ENCODE results near the gene MCF2L2.
A peak's percentile ranks its signal among the peaks of the same experiment; 100 is the strongest.
"Not testable (repeated sequence)": the region's sequence is repeated elsewhere in the genome, so short reads cannot be mapped to it uniquely, and the experiment has no call there.

Gene MCF2L2, protein sequence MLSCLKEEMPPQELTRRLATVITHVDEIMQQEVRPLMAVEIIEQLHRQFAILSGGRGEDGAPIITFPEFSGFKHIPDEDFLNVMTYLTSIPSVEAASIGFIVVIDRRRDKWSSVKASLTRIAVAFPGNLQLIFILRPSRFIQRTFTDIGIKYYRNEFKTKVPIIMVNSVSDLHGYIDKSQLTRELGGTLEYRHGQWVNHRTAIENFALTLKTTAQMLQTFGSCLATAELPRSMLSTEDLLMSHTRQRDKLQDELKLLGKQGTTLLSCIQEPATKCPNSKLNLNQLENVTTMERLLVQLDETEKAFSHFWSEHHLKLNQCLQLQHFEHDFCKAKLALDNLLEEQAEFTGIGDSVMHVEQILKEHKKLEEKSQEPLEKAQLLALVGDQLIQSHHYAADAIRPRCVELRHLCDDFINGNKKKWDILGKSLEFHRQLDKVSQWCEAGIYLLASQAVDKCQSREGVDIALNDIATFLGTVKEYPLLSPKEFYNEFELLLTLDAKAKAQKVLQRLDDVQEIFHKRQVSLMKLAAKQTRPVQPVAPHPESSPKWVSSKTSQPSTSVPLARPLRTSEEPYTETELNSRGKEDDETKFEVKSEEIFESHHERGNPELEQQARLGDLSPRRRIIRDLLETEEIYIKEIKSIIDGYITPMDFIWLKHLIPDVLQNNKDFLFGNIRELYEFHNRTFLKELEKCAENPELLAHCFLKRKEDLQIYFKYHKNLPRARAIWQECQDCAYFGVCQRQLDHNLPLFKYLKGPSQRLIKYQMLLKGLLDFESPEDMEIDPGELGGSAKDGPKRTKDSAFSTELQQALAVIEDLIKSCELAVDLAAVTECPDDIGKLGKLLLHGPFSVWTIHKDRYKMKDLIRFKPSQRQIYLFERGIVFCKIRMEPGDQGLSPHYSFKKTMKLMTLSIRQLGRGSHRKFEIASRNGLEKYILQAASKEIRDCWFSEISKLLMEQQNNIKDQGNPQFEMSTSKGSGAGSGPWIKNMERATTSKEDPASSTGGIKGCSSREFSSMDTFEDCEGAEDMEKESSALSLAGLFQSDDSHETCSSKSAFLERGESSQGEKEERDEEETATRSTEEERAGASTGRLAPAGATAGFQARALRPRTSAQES

DNA sequence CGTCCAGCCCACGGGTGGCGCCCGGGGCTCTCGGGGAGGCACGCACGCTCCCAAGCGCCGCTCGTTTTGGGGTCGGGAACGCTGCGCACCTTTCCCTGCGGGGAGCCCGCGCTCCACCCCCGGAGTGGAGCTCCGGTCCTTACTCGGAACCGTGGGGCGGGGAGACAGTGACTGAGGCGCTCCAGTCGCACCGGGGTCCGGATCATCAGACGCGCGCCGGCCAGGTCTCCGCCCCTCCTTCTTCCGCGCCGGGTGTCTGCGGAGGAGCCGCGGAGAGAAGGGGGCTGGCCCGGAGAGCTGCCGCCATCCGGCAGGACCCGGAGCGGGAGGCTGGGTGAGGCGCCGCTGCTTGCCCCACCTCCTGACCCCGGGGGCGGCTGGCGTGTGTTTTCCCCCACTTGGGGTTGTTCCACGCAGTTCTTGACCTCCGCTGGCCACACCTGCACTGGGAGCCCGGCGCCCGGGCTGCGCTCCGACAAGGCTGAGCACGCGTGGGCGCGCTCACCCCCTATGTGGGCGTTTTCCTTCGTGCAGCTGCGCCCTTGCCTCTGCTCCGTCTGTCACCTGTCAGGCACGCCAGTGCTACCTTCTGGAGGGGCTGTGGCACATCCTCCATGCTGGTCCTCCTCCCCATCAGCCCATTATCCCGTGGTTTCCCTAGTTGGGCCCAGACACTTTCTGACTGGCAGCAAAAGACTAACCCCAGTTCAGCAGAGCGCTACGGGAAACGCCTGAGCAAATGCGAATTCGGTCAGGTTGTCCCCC lies at the start of gene MCF2L2:
TSS of gene MCF2L2 (minus strand) at position 173 of the 765 bp plus-strand sequence. CDS start 642 bp downstream, outside the sequence.
- DNase-seq (ENCODE audit: low read depth in 3 of 3, low spot score in 1 of 3): peak in 2 of 3 donors; percentile 47 to 57

DNA sequence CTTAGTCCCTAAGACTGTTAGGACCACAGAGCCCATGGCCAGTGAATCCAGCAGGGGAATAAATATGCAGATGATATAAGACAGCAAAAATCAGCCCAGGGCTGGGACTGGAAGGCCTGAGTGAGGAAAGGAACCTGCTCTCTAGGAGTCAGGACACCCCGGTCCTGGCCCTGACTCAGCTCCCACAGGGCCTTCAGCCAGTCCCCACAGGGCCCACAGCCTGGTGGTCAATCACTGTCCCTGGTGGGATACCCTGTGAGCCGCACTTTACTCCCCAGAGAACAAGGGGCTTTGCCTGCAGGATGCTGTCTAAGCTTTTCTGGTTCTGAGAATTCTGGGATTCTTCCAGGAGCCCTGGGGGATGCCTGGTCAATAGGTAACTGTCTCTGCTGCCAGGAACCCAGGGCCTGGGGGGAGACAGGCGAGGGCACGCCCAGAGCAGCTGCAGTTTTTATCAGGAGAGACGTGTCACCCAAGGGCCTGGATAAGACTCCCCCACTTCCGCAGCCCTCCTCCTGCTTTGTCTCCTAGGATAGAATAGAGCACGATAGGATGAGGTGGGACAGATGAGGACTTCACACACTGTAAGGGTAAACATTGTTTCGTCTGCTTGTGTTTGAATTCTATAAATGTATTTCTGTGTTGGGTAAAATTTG lies 49.5 kb upstream of the MCF2L2 start:
- DNase-seq (ENCODE audit: low read depth in 3 of 3, low spot score in 1 of 3): no peak

- not testable (repeated sequence) for DNase-seq (ENCODE audit: low read depth in 3 of 3, low spot score in 1 of 3)
These were observed 47.3 kb upstream of the MCF2L2 start for GRCh38 chr3:183475764-183476162.

DNA sequence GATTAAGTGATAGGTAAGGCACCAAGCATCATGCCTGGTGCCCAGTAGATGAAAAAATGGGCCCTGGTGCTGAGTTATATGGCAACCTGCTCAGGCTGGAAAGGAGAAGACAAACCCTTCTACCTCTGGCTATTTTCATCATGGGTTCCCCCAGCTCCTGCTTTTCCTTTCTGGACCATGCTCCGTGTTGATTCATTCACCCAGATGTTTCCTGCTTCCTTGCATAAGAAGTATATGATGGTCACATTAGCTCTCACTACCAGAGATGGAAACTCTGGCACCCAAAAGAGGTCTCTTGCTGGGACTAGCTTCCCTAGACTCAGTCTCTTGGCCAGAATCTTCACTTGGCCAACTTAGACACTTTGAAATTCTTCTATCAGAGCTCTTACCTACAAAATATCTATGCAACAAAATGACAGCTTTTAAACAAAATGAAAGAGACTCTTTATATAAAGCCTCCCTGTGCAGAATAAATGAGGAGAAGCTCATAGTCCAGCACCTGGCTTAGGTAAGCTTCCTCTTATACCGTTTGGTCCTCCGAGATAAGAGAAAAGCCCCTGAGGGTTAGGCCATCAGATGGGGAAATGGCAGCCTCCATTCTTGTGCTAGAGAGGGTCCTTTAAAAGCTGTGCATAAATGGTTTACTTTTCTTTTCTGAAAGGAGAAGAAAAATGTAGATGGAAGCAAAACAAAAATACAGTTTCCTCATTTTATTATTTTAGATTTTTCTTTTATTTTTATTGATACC lies 46.8 kb upstream of the MCF2L2 start:
- no peak for DNase-seq (ENCODE audit: low read depth in 3 of 3, low spot score in 1 of 3)

DNA sequence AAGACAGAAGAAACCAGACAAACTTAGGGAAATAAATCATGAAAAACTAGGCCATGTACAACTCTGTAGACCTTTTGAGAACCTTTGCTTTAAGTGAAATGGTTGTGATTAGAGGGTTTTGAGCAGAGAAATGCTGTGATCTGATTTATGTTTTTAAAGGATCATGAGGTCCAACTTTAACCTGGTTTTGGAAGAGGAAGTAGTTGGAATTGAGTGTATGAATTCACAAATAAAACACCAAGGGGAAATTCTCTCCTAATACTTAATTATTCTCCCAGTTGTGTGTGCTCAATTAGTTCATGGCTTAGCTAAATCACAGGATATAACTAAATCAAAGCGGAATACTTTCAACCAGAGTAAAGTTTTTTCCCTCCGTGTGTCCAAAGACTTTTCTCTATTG lies 45.5 kb upstream of the MCF2L2 start:
- DNase-seq (ENCODE audit: low read depth in 3 of 3, low spot score in 1 of 3): no peak

DNA sequence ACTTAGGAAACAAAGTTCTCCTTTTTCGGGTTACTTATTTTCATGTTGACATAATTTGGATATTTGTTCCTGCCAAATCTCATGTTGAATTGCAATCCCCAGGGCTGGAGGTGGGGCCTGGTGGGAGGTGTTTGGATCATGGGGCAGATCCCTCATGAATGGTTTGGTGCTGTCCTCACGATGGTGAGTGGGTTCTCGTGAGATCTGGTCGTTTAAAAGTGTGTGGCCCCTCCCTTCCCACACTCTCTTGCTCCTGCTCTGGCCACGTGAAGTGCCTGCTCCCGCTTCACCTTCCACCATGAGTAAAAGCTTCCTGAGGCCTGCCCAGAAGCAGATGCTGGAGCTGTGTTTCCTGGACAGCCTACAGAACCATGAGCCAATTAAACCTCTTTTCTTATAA lies 43.7 kb upstream of the MCF2L2 start:
- DNase-seq (ENCODE audit: low read depth in 3 of 3, low spot score in 1 of 3): no peak

GRCh38 chr3:183468424-183468823 lies 40.0 kb upstream of the MCF2L2 start:
- no peak for DNase-seq (ENCODE audit: low read depth in 3 of 3, low spot score in 1 of 3)

GRCh38 chr3:183466575-183466974 lies 38.2 kb upstream of the MCF2L2 start:
- DNase-seq (ENCODE audit: low read depth in 3 of 3, low spot score in 1 of 3): no peak

DNA sequence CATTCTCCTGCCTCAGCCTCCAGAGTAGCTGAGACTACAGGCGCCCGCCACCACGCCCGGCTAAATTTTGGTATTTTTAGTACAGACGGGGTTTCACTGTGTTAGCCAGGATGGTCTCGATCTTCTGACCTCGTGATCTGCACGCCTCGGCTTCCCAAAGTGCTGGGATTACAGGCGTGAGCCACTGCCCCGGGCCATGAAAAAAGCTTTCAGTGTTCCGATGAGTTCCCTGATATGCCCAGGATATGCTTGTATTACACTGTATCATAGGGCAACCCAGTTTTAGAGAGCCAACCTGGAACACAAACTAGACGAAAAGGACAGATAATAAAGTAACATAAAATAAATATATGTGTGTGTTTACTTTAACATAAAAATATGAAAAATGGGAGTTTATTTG lies 37.3 kb upstream of the MCF2L2 start:
- DNase-seq (ENCODE audit: low read depth in 3 of 3, low spot score in 1 of 3): not testable (repeated sequence)

- DNase-seq (ENCODE audit: low read depth in 3 of 3, low spot score in 1 of 3): no peak
These were observed 36.1 kb upstream of the MCF2L2 start for GRCh38 chr3:183464480-183464879.

DNA sequence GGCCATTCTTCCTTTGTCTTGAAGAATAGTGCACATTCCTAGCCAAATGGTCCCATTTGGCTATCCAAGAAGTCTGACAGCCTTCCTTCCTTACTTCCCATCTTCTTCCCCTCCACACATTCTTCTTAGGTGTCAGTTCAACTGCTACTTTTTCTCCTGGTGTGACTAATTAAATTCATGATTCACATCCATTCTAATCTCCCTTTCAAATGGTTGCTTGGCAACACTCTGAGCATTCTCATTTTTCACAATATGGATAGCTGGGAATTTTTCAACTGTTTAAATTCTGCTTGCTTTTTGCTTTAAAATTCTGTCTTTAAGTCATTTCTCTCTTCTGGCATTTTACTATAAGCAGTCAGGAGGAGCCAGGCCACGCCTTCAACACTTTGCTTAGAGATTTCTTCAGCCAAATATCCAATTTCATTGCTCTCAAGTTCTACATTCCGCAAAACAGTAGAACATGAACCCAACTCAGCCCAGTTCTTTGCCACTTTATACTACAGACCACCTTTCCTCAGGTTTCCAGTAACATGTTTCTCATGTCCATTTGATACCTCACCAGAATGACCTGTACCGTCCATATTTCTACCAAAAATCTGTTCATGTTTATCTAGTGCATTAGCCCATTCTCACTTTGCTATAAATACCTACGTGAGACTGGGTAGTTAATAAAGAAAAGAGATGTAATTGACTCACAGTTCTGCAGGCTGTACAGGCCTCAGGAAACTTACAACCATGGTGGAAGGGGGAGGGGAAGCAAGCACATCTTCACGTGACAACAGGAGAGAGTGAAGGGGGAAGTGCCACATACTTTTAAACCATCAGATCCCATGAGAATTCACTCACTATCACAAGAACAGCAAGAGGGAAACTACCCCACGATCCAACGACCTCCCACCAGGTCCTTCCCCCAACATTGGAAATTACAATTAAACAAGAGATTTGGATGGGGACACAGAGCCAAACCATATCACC lies 31.9 kb upstream of the MCF2L2 start:
- no peak for DNase-seq (ENCODE audit: low read depth in 3 of 3, low spot score in 1 of 3)

GRCh38 chr3:183455089-183455488 lies 26.7 kb upstream of the MCF2L2 start:
- no peak for DNase-seq (ENCODE audit: low read depth in 3 of 3, low spot score in 1 of 3)

DNA sequence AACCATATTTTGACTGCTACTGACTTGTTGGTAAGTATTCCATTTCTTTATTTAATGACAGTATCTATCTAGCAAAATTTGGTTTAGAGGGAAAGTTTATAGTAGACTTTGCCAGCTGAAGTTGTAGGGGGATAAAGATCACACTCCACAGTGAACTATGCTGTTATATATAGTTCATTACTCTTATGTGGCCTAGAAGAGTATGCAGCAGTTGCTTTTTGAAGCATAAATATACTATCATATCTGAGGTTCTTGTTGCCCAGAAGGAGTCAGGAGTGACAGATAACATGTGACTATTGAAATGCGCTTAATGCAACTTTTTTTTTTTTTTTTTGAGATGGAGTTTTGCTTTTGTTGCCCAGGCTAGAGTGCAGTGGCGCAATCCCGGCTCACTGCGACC lies 25.6 kb upstream of the MCF2L2 start:
- DNase-seq (ENCODE audit: low read depth in 3 of 3, low spot score in 1 of 3): no peak

GRCh38 chr3:183449791-183450190 lies 21.4 kb upstream of the MCF2L2 start:
- DNase-seq (ENCODE audit: low read depth in 3 of 3, low spot score in 1 of 3): no peak

DNA sequence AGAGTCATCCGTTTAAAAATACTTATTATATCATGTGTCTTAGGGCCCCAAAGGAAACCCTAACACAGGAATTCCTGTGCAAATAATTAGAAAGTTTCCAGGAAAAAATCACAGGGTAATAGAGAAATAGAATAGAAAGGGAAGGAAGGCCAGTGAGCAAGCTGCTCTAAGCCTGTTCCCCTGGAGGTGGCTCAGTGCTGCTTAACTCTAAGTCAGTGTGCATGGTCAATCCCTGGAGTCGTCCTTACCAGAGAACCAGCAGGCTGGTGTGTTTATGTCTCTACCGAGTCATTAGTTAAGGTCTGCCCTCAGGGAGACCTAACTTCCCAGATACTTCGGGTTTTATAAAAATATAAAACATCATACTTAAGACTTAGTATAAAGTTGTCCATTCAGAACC lies 21.0 kb upstream of the MCF2L2 start:
- no peak for DNase-seq (ENCODE audit: low read depth in 3 of 3, low spot score in 1 of 3)

- DNase-seq (ENCODE audit: low read depth in 3 of 3, low spot score in 1 of 3): no peak
These were observed 20.1 kb upstream of the MCF2L2 start for GRCh38 chr3:183448369-183449128.

DNA sequence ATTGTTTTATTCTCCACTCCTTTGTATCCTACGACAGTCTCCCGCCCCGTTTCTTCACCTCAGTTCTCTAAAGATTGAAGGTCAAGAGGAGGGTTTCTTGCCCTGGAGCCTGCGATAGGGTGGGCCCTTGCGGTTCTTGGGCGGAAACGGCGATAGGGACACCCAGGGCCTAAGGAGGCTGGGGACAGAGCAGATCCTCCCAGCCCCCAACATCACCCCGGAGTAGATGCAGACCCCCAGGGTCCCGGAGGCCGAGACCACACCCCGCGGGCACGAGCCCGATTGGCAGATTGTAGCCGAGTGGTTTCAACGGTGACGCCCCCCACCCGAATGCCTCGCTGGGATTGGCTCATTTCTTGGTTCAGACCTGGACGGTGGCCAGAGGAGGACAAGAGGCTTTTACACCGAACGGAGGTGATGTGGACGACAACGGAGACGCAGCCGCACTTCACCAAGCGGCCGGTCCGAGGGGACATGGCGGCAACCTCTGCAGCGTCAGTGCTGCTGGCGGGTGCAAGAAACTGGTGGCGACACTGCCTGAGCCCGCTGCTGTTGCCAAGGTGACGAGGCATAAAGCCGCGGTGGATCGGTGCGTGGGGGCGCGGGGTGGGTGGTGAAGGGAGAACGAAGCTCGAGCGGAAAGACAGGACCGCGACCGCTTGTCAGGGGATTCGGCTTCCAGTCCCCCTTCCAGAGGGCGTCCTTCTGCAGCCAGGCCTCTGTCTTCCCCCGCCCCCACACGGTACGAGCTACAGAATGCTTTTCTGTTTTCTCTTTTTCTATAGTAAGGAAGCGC lies 19.0 kb upstream of the MCF2L2 start:
- peak in 1 of 3 donors; percentile 48 for DNase-seq (ENCODE audit: low read depth in 3 of 3, low spot score in 1 of 3)
